GM13977 (cell line): ENCODE measurements around the gene SLCO2A1.
"Not testable (repeated sequence)": the region's sequence is repeated elsewhere in the genome, so short reads cannot be mapped to it uniquely, and the experiment has no call there.

ENCODE experiments used
- DNase-seq: peaks from one replicate; pipeline ENCODE4 v3.0.0; 2012; ENCODE audit warnings: low spot score
- in situ Hi-C: fragments of 300-500 bp; cut with MboI; formaldehyde crosslinking; loops from one replicate; pipeline ENCODE4 v1.12.0; 2022; ENCODE audit warnings: low sequenced_read_pairs, low pct_unique_long_range_greater_than_20kb, mixed read lengths, inconsistent platforms; ENCODE audit not compliant: unreplicated experiment
- TF ChIP-seq, protein P1 (sequence below): IDR thresholded peaks from 2 replicates; pipeline ENCODE4 v1.5.1; 2012; ENCODE audit warnings: mild to moderate bottlenecking, control low read depth; ENCODE audit not compliant: insufficient read depth; ENCODE audit errors: extremely low read depth, missing control alignments

SLCO2A1 gene

DNA sequence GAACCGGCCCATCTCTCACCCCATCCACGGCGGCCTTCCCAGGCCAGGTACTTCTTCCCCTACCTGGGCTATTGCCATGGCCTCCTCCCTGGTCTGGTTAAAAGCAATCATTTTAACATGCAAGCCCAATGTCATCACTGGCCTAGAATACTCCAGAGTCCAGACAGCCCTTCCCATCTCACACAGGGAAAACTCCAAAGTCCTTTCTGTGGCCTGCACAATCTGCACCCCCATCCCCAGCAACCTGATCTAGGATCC is 45.8 kb upstream of the SLCO2A1 start:
- TF ChIP-seq, protein P1, sequence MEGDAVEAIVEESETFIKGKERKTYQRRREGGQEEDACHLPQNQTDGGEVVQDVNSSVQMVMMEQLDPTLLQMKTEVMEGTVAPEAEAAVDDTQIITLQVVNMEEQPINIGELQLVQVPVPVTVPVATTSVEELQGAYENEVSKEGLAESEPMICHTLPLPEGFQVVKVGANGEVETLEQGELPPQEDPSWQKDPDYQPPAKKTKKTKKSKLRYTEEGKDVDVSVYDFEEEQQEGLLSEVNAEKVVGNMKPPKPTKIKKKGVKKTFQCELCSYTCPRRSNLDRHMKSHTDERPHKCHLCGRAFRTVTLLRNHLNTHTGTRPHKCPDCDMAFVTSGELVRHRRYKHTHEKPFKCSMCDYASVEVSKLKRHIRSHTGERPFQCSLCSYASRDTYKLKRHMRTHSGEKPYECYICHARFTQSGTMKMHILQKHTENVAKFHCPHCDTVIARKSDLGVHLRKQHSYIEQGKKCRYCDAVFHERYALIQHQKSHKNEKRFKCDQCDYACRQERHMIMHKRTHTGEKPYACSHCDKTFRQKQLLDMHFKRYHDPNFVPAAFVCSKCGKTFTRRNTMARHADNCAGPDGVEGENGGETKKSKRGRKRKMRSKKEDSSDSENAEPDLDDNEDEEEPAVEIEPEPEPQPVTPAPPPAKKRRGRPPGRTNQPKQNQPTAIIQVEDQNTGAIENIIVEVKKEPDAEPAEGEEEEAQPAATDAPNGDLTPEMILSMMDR = no peak
- in situ Hi-C loops = no loop called here
- DNase-seq = no peak

DNA sequence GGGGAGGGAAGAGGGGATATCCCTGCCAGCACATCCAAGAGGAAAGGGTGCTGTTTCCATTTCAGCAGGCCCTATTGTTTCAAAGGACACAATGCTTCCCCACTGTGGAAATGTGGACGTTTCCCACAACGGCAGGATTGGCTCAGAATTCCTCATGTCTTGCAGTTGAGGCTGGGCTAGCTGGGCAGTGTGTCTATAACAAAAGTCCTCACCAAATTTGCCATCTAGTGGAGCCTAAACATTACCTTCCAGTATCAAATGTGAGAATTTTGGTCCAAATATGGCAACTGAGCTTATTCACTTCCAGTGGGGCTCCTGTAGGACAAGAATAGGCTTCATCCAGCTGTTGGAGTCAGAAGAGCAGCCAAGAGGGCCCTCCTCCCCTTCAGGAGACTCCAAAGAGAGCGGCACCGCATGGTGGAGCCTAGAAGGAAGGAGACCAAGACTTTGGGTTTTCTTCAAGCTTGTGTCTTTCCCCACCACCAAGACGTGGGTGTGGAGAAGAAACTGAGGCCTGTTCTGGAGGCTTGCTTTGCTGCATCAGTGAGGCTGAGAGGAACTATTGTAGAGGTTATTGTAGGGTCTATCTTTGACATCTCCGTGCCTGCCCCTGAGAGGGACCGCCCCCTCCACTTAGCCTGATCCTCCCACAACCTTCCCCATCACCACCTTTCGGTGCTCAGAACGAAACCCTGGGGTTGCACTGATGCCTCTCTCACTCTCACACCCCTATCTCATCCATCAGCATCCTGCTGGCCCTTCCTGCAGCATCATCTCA is 45.3 kb upstream of the SLCO2A1 start:
- TF ChIP-seq, protein P1 = no peak
- in situ Hi-C loops = no loop called here

DNA sequence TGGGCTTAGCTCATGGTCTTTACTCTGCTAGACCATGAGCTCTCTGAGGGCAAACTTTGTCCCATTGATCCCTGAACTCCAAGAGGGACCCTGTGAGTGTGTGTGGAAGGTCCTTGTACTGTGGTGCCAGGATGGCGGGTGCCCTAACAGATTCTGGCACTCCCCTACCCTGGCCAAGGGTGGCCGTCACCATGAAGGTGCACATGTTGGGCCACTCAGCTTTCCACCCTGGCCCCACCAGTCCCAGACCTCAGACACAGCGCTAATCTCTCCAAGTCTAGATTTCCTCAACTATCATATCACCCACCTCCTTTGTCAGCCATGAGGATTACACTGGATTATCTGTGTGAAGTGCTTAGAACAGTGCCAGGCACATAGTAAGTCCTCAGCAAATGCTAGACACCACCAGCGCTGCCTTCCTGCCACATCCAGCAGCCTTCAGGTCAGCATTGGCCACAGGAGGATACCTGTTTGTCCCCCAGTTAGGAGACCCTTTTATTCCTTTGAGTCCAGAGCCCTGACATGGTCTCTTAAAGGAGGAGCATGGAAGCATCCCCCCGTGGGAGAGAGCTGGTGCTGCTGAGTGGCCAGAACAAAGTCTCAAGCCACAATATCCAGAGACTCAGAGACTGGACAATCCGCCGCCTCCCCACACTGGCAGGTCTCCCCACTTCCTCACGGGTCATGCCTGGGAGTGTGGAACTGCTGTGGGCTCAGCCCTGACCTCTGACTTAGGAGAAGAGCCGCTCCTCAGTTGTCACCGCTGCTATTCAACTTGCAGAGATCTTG is 44.5 kb upstream of the SLCO2A1 start:
- TF ChIP-seq, protein P1 = no peak
- no peak for DNase-seq
- in situ Hi-C loops = no loop called here

More for the DNA sequence above, 45.3 kb upstream of the SLCO2A1 start:
- no peak for DNase-seq

DNA sequence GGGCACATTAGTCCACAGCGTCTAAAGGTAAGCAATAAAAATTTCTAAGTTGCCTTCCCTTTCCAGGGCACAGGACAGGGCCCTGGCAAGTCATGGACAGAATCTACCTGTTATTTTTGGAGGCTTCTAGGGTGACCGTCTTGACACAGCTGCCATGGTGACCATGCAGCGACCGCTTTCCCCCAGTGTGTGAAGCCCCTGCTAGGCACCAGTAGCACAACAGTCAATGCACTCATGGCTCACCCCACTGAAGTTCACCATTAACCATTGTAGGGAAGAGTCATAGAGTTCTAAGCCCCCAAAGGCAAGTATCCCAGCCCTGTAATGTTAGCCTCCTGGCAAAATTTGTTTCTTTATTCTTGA is 43.8 kb upstream of the SLCO2A1 start:
- in situ Hi-C loops = no loop called here
- TF ChIP-seq, protein P1 = no peak
- no peak for DNase-seq

DNA sequence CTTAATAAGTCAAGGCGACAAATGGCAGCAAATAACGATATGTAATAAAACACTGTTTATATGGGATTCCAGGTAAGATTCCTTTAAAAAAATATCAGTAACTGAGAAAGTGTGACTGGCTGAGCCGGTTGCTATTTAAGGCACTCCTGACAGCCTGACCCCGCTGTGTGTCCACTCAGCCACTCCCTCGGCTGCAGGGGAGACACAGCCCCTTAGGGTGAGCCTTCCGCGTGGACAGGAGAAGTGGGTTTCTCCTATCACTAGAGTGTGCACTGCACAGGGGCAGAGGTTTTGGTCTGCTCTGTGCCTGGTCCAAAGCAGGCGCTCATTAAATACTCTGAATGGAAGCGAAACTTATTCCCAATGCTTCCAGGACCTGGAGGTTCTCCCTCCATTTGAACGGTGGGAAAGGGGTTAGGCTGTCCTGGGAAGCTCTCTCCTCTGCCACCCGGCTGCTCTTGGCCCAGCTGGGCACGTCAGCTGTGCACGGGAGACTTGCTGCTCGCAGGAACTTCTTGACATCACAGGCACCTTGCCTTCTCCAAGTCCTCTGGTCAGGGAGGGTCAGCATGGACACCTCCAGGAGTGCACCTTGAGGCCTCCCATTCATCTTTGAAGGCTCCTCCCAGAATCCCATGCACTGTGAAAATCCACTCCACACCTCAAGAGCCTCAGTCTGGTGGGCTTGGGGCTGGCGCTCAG is 43.3 kb upstream of the SLCO2A1 start:
- no peak for DNase-seq
- TF ChIP-seq, protein P1 = no peak
- in situ Hi-C loops = no loop called here

DNA sequence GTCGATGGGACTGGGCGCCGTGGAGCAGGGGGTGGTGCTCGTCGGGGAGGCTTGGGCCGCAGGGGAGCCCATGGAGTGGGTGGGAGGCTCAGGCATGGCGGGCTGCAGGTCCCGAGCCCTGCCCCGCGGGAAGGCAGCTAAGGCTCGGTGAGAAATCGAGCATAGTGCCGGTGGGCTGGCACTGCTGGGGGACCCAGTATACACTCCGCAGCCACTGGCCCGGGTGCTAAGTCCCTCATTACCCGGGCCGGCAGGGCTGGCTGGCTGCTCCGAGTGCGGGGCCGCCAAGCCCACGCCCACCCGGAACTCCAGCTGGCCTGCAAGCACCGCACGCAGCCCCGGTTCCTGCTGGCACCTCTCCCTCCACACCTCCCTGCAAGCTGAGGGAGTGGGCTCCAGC is 40.6 kb upstream of the SLCO2A1 start:
- DNase-seq, in situ Hi-C loops: not testable (repeated sequence)

DNA sequence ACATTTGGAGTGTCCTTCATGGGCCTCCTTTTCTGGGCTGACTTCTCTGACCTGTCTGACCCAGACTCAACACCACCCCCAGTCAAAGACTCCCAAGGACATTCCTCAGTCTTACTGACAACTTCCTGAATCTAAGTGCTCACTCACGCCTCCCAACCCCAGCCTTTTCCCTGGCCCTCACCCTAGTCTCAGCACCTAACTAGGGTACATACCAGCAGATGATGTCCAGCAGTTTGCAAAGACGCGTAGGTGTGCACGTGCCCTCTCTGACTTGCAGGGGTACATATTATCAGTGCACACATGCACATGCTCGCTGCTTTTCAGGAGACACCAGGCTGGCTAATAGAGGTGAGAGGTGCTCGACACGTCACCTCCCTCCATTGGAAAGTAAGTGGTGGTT is 38.7 kb upstream of the SLCO2A1 start:
- TF ChIP-seq, protein P1 = no peak
- no peak for DNase-seq
- in situ Hi-C loops = no loop called here
